CD14-positive monocyte (primary cell): ENCODE data around the gene UBA1. TPM values are rescaled to one million over a fixed set of nuclear protein-coding genes. Genes with fewer than 3 reads are reported as not detected.
A peak's percentile ranks its signal among the peaks of the same experiment; 100 is the strongest.

Source experiments
- DNase-seq, 3 donors: peaks; one replicate each; pipeline ENCODE4 v3.0.0-alpha.2; 2011 to 2022
- H2AFZ ChIP-seq: 2 replicates; pipeline ENCODE4 v1.6.0; 2012; ENCODE audit warnings: mild to moderate bottlenecking, low read depth, low read length, inconsistent platforms; ENCODE audit not compliant: insufficient read depth, poor library complexity, severe bottlenecking
- H3K27ac ChIP-seq, 2 donors: 1 replicate in 1 of 2; 2 replicates in 1 of 2; pipeline ENCODE4 v1.5.1; 2012 to 2013; ENCODE audit warnings: low read length in 2 of 2, control low read depth in 1 of 2, inconsistent platforms in 1 of 2, low read depth in 1 of 2, mild to moderate bottlenecking in 1 of 2
- H3K27me3 ChIP-seq, 2 donors: one replicate each; pipeline versions ENCODE4 v1.6.0 to v1.6.1; 2011 to 2013; ENCODE audit warnings: low read length in 2 of 2; ENCODE audit not compliant: control insufficient read depth in 2 of 2, insufficient read depth in 2 of 2
- H3K36me3 ChIP-seq, 2 donors: replicated peaks in 1 of 2; 1 replicate in 1 of 2; 2 replicates in 1 of 2; pipeline versions ENCODE4 v1.5.1 to v1.6.1; 2012 to 2013; ENCODE audit warnings: low read length in 2 of 2, control low read depth in 1 of 2, inconsistent platforms in 1 of 2, mild to moderate bottlenecking in 1 of 2; ENCODE audit not compliant: insufficient read depth in 2 of 2, control insufficient read depth in 1 of 2
- H3K4me1 ChIP-seq, 2 donors: 1 replicate in 1 of 2; 2 replicates in 1 of 2; pipeline versions ENCODE4 v1.5.1 to v1.6.1; 2012 to 2013; ENCODE audit warnings: low read length in 2 of 2, control low read depth in 1 of 2, inconsistent platforms in 1 of 2, mild to moderate bottlenecking in 1 of 2, moderate library complexity in 1 of 2; ENCODE audit not compliant: insufficient read depth in 2 of 2, control insufficient read depth in 1 of 2
- H3K4me2 ChIP-seq: replicated peaks from 2 replicates; pipeline ENCODE3; 2012; ENCODE audit warnings: low read length, moderate library complexity, mild to moderate bottlenecking; ENCODE audit not compliant: poor library complexity, severe bottlenecking; ENCODE audit errors: extremely low read depth
- H3K4me3 ChIP-seq, 3 experiments: fragments of 200-600 bp in 1 of 3; sonication (generic) in 1 of 3; replicated peaks in 1 of 3; 1 replicate in 2 of 3; 2 replicates in 1 of 3; pipeline ENCODE4 v1.5.1; 2011 to 2013; ENCODE audit warnings: low read length in 3 of 3, mild to moderate bottlenecking in 3 of 3, control low read depth in 2 of 3, low read depth in 2 of 3, inconsistent platforms in 1 of 3, moderate library complexity in 1 of 3
- H3K79me2 ChIP-seq: 2 replicates; pipeline ENCODE4 v1.6.0; 2012; ENCODE audit warnings: mild to moderate bottlenecking, control low read depth, inconsistent platforms, low read length, moderate library complexity; ENCODE audit not compliant: insufficient read depth
- H3K9ac ChIP-seq: 2 replicates; pipeline ENCODE4 v1.6.0; 2017; ENCODE audit warnings: low read length, mild to moderate bottlenecking; ENCODE audit not compliant: insufficient read depth, poor library complexity, severe bottlenecking
- H3K9me3 ChIP-seq, 2 donors: replicated peaks in 1 of 2; 1 replicate in 1 of 2; 2 replicates in 1 of 2; pipeline versions ENCODE4 v1.5.1 to v1.6.1; 2012 to 2013; ENCODE audit warnings: low read length in 2 of 2, control low read depth in 1 of 2; ENCODE audit not compliant: control insufficient read depth in 1 of 2, insufficient read depth in 1 of 2
- H4K20me1 ChIP-seq: 2 replicates; pipeline ENCODE4 v1.6.0; 2012; ENCODE audit warnings: mild to moderate bottlenecking, low read length, control low read depth, moderate library complexity; ENCODE audit not compliant: insufficient read depth
- H3K27ac Mint-ChIP-seq, 7 donors: one replicate each; pipeline ENCODE4 v1.8.0; 2020; ENCODE audit warnings: mild to moderate bottlenecking in 7 of 7, mixed read lengths in 7 of 7, moderate library complexity in 6 of 7, inconsistent platforms in 2 of 7
- H3K27me3 Mint-ChIP-seq, 3 donors: one replicate each; pipeline ENCODE4 v1.8.0; 2021 to 2022; ENCODE audit warnings: low read depth in 3 of 3, mild to moderate bottlenecking in 3 of 3, mixed read lengths in 3 of 3, moderate library complexity in 3 of 3, inconsistent platforms in 1 of 3
- H3K36me3 Mint-ChIP-seq, 2 donors: one replicate each; pipeline ENCODE4 v1.8.0; 2020; ENCODE audit warnings: mixed read lengths in 2 of 2, inconsistent platforms in 1 of 2, mild to moderate bottlenecking in 1 of 2
- H3K4me1 Mint-ChIP-seq: one replicate; pipeline ENCODE4 v1.8.0; 2020; ENCODE audit warnings: mild to moderate bottlenecking, mixed read lengths
- H3K4me3 Mint-ChIP-seq, 2 donors: one replicate each; pipeline ENCODE4 v1.8.0; 2020; ENCODE audit warnings: mild to moderate bottlenecking in 2 of 2, mixed read lengths in 2 of 2, moderate library complexity in 1 of 2
- H3K9me3 Mint-ChIP-seq, 7 donors: one replicate each; pipeline ENCODE4 v1.8.0; 2020 to 2022; ENCODE audit warnings: mixed read lengths in 7 of 7, mild to moderate bottlenecking in 6 of 7, moderate library complexity in 6 of 7, inconsistent platforms in 2 of 7
- CTCF ChIP-seq: fragments of 200-600 bp; IDR thresholded peaks from one replicate; pipeline ENCODE4 v1.8.0; 2022; ENCODE audit warnings: antibody characterized with exemption, mild to moderate bottlenecking
- WGBS: methylation state at CpG from one replicate; pipeline ENCODE4 v1.1.5; 2013; ENCODE audit warnings: missing lambda C conversion rate; ENCODE audit not compliant: insufficient coverage; 5-methylcytosine and 5-hydroxymethylcytosine counted together
- intact Hi-C, 2 donors: fragments of 100-400 bp; cut with micrococcal nuclease; formaldehyde crosslinking; loops; one replicate each; pipeline versions ENCODE4 v1.15.0 to v1.15.1; 2023
- polyA plus RNA-seq, 3 donors: library from polyadenylated mRNA; depleted of rRNA in 1 of 3; unstranded in 2 of 3; stranded (reverse) in 1 of 3; fragments of 300-500 nt in 2 of 3; fragments of >200 nt in 1 of 3; fragmentation: Illumina TruSeq in 2 of 3; gene quantifications; 1 replicate in 2 of 3; 2 replicates in 1 of 3; pipeline ENCODE4 v1.2.3, GENCODE V29; 2012 to 2021

Gene UBA1
- polyA plus RNA-seq, 3 donors, result 125 to 157 (median 150) TPM

- no peak for DNase-seq
- intact Hi-C loops, result no loop called here
- no peak for TF ChIP-seq CTCF
- Histone ChIP-seq H3K27me3 (no peaks in the 10 kb centered on the region), H4K20me1 (peaks cover 40% of the 10 kb centered on the region), H3K27ac (no peak overlapping the region), H3K36me3 (peaks cover 13 to 23% of the 10 kb centered on the region in 2 donors), H3K9me3 (no peaks in the 10 kb centered on the region), H3K4me3 (no peak overlapping the region), H3K4me1 (no peaks in the 10 kb centered on the region), H2AFZ (no peak overlapping the region), H3K79me2 (peaks cover 89% of the 10 kb centered on the region), H3K4me2 (no peak overlapping the region), H3K9ac (no peak overlapping the region)
- H3K4me1 Mint-ChIP-seq, result no peaks in the 10 kb centered on the region
- peaks cover 0 to 44% (median 1%) of the 10 kb centered on the region in 3 donors for H3K27me3 Mint-ChIP-seq
- H3K4me3 Mint-ChIP-seq, result no peak overlapping the region
- peaks cover 16 to 39% of the 10 kb centered on the region in 2 donors for H3K36me3 Mint-ChIP-seq
- WGBS, result no CpG with 5 or more reads among the region's 5 CpGs
- H3K27ac Mint-ChIP-seq, result no peak overlapping the region
- H3K9me3 Mint-ChIP-seq, result peaks cover 0 to 20% (median 6%) of the 10 kb centered on the region in 7 donors
Measured at GRCh38 chrX:47158781-47159180, 34.8 kb upstream of the UBA1 start.

DNA sequence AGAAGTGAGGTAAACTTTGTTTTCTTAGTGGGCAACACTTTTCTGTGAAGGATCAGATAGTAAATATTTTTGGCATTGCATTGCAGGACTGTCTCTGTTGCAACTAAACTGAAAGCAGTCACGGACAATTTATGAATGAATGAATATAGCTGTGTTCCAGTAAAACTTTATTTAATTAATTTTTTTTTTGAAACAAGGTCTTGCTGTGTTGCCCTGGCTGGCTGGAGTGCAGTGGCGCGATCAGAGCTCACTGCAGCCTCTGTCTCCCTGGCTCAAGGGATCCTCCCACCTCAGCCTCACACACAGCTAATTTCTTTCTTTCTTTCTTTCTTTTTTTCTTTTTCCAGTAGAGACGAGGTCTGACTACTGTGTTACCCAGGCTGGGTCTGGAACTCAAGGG lies 32.8 kb upstream of the UBA1 start:
- peaks cover 16 to 38% of the 10 kb centered on the region in 2 donors for H3K36me3 Mint-ChIP-seq
- no peak overlapping the region for H2AFZ ChIP-seq
- no peak overlapping the region for H3K4me3 ChIP-seq
- H3K27ac Mint-ChIP-seq, result peak overlapping the region in 1 of 7 donors; percentile 79
- intact Hi-C loops, result no loop called here
- H3K4me3 Mint-ChIP-seq, result no peak overlapping the region
- no peak overlapping the region for H3K27ac ChIP-seq
- peaks cover 0 to 7% of the 10 kb centered on the region in 2 donors for H3K9me3 ChIP-seq
- no peak for DNase-seq
- H3K9ac ChIP-seq, result no peak overlapping the region
- H3K4me1 ChIP-seq, result no peaks in the 10 kb centered on the region
- no CpG with 5 or more reads among the region's 4 CpGs for WGBS
- no peaks in the 10 kb centered on the region for H3K4me1 Mint-ChIP-seq
- peaks cover 0 to 19% (median 9%) of the 10 kb centered on the region in 7 donors for H3K9me3 Mint-ChIP-seq
- TF ChIP-seq CTCF, result no peak
- peaks cover 43% of the 10 kb centered on the region for H4K20me1 ChIP-seq
- peaks cover 80% of the 10 kb centered on the region for H3K79me2 ChIP-seq
- peaks cover 0 to 51% (median 1%) of the 10 kb centered on the region in 3 donors for H3K27me3 Mint-ChIP-seq
- H3K27me3 ChIP-seq, result no peaks in the 10 kb centered on the region
- H3K36me3 ChIP-seq, result peaks cover 13 to 15% of the 10 kb centered on the region in 2 donors
- H3K4me2 ChIP-seq, result no peak overlapping the region
